ENCODE measurements around the gene SMG6. TPM values are rescaled to one million over a fixed set of nuclear protein-coding genes. Genes with fewer than 3 reads are reported as not detected.

SMG6 gene
- total and polyA plus RNA-seq, 2 of the 13 experiments (the other 11 are each of a cell fraction or from before 2014, with no cell fraction given) = 4.6 to 14.6 TPM

DNA sequence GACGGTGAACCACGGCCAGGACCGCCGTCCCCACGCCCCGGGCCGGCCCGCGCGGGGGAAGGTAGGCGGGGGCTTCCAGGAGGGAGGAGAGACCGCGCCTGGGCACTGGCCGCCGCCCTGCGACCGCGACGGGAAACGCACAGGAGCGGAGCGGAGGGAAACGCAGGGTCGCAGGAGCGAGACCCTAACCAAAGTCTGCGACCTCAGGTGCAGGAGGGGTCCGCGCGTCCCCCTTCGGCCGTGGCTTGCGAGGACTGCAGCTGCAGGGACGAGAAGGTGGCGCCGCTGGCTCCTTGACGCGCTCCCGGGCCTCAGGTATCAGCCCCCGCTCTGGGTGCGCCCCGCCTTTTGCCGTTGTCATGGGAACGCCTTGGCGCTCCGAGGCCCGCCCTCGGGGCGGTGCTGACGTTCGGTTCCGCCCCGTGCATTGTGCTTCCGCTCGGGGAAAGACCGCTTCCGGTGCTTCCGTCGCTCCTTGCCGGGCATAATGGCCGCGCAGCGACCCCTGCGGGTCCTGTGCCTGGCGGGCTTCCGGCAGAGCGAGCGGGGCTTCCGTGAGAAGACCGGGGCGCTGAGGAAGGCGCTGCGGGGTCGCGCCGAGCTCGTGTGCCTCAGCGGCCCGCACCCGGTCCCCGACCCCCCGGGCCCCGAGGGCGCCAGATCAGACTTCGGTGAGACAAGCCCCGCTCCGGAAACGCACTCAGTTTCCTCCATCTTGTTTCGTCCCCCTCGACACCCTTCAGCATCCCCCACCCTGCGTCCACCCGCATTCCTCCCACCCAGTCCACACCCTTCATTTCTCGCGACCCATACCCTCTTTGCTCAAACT lies 261.8 kb downstream of the SMG6 start, which contains the start of gene OVCA2 (continued):
- TF ChIP-seq SNAPC4 (CRISPR knock-in tag; IDR thresholded peaks at IDR 0.05) = no peak
- no peak for TF ChIP-seq SMYD3 (CRISPR knock-in tag; IDR thresholded peaks at IDR 0.05)
- peak; percentile 88 for TF ChIP-seq IRF2 (CRISPR knock-in tag; IDR thresholded peaks at IDR 0.05)
- TF ChIP-seq, protein P1, sequence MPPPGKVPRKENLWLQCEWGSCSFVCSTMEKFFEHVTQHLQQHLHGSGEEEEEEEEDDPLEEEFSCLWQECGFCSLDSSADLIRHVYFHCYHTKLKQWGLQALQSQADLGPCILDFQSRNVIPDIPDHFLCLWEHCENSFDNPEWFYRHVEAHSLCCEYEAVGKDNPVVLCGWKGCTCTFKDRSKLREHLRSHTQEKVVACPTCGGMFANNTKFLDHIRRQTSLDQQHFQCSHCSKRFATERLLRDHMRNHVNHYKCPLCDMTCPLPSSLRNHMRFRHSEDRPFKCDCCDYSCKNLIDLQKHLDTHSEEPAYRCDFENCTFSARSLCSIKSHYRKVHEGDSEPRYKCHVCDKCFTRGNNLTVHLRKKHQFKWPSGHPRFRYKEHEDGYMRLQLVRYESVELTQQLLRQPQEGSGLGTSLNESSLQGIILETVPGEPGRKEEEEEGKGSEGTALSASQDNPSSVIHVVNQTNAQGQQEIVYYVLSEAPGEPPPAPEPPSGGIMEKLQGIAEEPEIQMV (CRISPR knock-in tag; IDR thresholded peaks at IDR 0.05; ENCODE audit: low read depth) = peak; percentile 45; the same call in 1 of the 2 replicates
- peak; percentile 89 for TF ChIP-seq ZHX2 (IDR thresholded peaks at IDR 0.05; ENCODE audit: low read depth)
- TF ChIP-seq ZHX2 (CRISPR knock-in tag; IDR thresholded peaks at IDR 0.05; ENCODE audit: borderline replicate concordance) = no peak
- TF ChIP-seq PITX1 (CRISPR knock-in tag; IDR thresholded peaks at IDR 0.05) = peak; percentile 19; the same call in 1 of the 2 replicates
- TF ChIP-seq, protein P2, sequence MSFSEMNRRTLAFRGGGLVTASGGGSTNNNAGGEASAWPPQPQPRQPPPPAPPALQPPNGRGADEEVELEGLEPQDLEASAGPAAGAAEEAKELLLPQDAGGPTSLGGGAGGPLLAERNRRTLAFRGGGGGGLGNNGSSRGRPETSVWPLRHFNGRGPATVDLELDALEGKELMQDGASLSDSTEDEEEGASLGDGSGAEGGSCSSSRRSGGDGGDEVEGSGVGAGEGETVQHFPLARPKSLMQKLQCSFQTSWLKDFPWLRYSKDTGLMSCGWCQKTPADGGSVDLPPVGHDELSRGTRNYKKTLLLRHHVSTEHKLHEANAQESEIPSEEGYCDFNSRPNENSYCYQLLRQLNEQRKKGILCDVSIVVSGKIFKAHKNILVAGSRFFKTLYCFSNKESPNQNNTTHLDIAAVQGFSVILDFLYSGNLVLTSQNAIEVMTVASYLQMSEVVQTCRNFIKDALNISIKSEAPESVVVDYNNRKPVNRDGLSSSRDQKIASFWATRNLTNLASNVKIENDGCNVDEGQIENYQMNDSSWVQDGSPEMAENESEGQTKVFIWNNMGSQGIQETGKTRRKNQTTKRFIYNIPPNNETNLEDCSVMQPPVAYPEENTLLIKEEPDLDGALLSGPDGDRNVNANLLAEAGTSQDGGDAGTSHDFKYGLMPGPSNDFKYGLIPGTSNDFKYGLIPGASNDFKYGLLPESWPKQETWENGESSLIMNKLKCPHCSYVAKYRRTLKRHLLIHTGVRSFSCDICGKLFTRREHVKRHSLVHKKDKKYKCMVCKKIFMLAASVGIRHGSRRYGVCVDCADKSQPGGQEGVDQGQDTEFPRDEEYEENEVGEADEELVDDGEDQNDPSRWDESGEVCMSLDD (CRISPR knock-in tag; IDR thresholded peaks at IDR 0.05; ENCODE audit: borderline replicate concordance) = no peak
- peak; percentile 39; the same call in 1 of the 2 replicates for TF ChIP-seq ZNF777 (CRISPR knock-in tag; IDR thresholded peaks at IDR 0.05)
- TF ChIP-seq, protein P3, sequence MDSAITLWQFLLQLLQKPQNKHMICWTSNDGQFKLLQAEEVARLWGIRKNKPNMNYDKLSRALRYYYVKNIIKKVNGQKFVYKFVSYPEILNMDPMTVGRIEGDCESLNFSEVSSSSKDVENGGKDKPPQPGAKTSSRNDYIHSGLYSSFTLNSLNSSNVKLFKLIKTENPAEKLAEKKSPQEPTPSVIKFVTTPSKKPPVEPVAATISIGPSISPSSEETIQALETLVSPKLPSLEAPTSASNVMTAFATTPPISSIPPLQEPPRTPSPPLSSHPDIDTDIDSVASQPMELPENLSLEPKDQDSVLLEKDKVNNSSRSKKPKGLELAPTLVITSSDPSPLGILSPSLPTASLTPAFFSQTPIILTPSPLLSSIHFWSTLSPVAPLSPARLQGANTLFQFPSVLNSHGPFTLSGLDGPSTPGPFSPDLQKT (CRISPR knock-in tag; IDR thresholded peaks at IDR 0.05; ENCODE audit: borderline replicate concordance) = no peak; the same call in 1 of the 2 replicates
- TF ChIP-seq SRSF1 (optimal IDR thresholded peaks at IDR 0.05; ENCODE audit: low read depth, low read length) = no peak

Measured in HepG2 (cell line).